ENCODE results near the gene VAV3.

The VAV3 gene

GRCh38 chr1:107622966-107623365 lies 342.0 kb downstream of the VAV3 start:
- peaks cover 3% of the 10 kb centered on the region for H3K36me3 Mint-ChIP-seq (ENCODE audit: low read depth)
- peaks cover 34% of the 10 kb centered on the region for H3K4me1 Mint-ChIP-seq
- H3K27me3 Mint-ChIP-seq (ENCODE audit: low read depth), result no peaks in the 10 kb centered on the region
- no peak overlapping the region for H3K4me3 Mint-ChIP-seq
- H3K9me3 Mint-ChIP-seq, result no peaks in the 10 kb centered on the region
- peak overlapping the region; percentile 25 to 51 (median 49) for H3K27ac Mint-ChIP-seq
- TF ChIP-seq CTCF (IDR thresholded peaks at IDR 0.05; ENCODE audit: unreplicated experiment in 3 of 3), result no peak

- Mint-ChIP-seq H3K4me1 (peaks cover 34% of the 10 kb centered on the region), H3K9me3 (no peaks in the 10 kb centered on the region), H3K27me3 (ENCODE audit: low read depth) (no peaks in the 10 kb centered on the region), H3K4me3 (no peak overlapping the region), H3K36me3 (ENCODE audit: low read depth) (peaks cover 3% of the 10 kb centered on the region), H3K27ac (peak overlapping the region; percentile 25 to 51 (median 49))
- no peak for TF ChIP-seq CTCF (IDR thresholded peaks at IDR 0.05; ENCODE audit: unreplicated experiment in 3 of 3)
Measured at GRCh38 chr1:107622535-107622934, 342.4 kb downstream of the VAV3 start.

GRCh38 chr1:107620753-107621152 lies 344.2 kb downstream of the VAV3 start:
- no peak for TF ChIP-seq CTCF (IDR thresholded peaks at IDR 0.05; ENCODE audit: unreplicated experiment in 3 of 3)
- peaks cover 10% of the 10 kb centered on the region for H3K36me3 Mint-ChIP-seq (ENCODE audit: low read depth)
- H3K27me3 Mint-ChIP-seq (ENCODE audit: low read depth), result no peaks in the 10 kb centered on the region
- H3K27ac Mint-ChIP-seq, result no peak overlapping the region
- H3K4me1 Mint-ChIP-seq, result peaks cover 18% of the 10 kb centered on the region
- no peak overlapping the region for H3K4me3 Mint-ChIP-seq
- H3K9me3 Mint-ChIP-seq, result peaks cover 3% of the 10 kb centered on the region

GRCh38 chr1:107618539-107618938 lies 346.4 kb downstream of the VAV3 start:
- Mint-ChIP-seq H3K36me3 (ENCODE audit: low read depth) (peaks cover 27% of the 10 kb centered on the region), H3K27ac (no peak overlapping the region), H3K27me3 (ENCODE audit: low read depth) (no peaks in the 10 kb centered on the region), H3K9me3 (peaks cover 13% of the 10 kb centered on the region), H3K4me1 (peaks cover 14% of the 10 kb centered on the region), H3K4me3 (no peak overlapping the region)
- TF ChIP-seq CTCF (IDR thresholded peaks at IDR 0.05; ENCODE audit: unreplicated experiment in 3 of 3), result no peak

- H3K4me3 Mint-ChIP-seq, result no peak overlapping the region
- H3K9me3 Mint-ChIP-seq, result peaks cover 18% of the 10 kb centered on the region
- H3K4me1 Mint-ChIP-seq, result peaks cover 14% of the 10 kb centered on the region
- no peaks in the 10 kb centered on the region for H3K27me3 Mint-ChIP-seq (ENCODE audit: low read depth)
- H3K27ac Mint-ChIP-seq, result no peak overlapping the region
- no peak for TF ChIP-seq CTCF (IDR thresholded peaks at IDR 0.05; ENCODE audit: unreplicated experiment in 3 of 3)
- H3K36me3 Mint-ChIP-seq (ENCODE audit: low read depth), result peaks cover 33% of the 10 kb centered on the region
Measured at GRCh38 chr1:107617921-107618320, 347.1 kb downstream of the VAV3 start.

GRCh38 chr1:107617456-107617855 lies 347.5 kb downstream of the VAV3 start:
- H3K27ac Mint-ChIP-seq, result no peak overlapping the region
- H3K27me3 Mint-ChIP-seq (ENCODE audit: low read depth), result no peaks in the 10 kb centered on the region
- peaks cover 38% of the 10 kb centered on the region for H3K36me3 Mint-ChIP-seq (ENCODE audit: low read depth)
- peaks cover 9% of the 10 kb centered on the region for H3K4me1 Mint-ChIP-seq
- no peak for TF ChIP-seq CTCF (IDR thresholded peaks at IDR 0.05; ENCODE audit: unreplicated experiment in 3 of 3)
- no peak overlapping the region for H3K4me3 Mint-ChIP-seq
- H3K9me3 Mint-ChIP-seq, result peaks cover 23% of the 10 kb centered on the region

Measured in nephron (organoid).